Ishikawa (cell line): Measurements from ENCODE around the gene UAP1L1.

Experiments used
- CEBPB ChIP-seq: IDR thresholded peaks from 2 replicates; pipeline ENCODE4 v1.6.1; 2012
- CREB1 ChIP-seq: IDR thresholded peaks from 2 replicates; pipeline ENCODE4 v1.6.1; 2012; ENCODE audit warnings: low read depth
- EGR1 ChIP-seq: IDR thresholded peaks from 2 replicates; pipeline ENCODE4 v1.6.1; 2012
- EP300 ChIP-seq: IDR thresholded peaks from 2 replicates; pipeline ENCODE4 v1.6.1; 2012; ENCODE audit warnings: borderline replicate concordance
- FOXM1 ChIP-seq: IDR thresholded peaks from 2 replicates; pipeline ENCODE4 v1.6.1; 2012; ENCODE audit warnings: low read depth, borderline replicate concordance
- MAX ChIP-seq: IDR thresholded peaks from 2 replicates; pipeline ENCODE4 v1.6.1; 2012
- NFIC ChIP-seq: IDR thresholded peaks from 2 replicates; pipeline ENCODE4 v1.6.1; 2012
- RAD21 ChIP-seq: IDR thresholded peaks from 2 replicates; pipeline ENCODE4 v1.6.1; 2012; ENCODE audit warnings: low read depth
- REST ChIP-seq: IDR thresholded peaks from 2 replicates; pipeline ENCODE4 v1.6.1; 2012; ENCODE audit warnings: low read depth, mild to moderate bottlenecking
- TAF1 ChIP-seq: IDR thresholded peaks from 2 replicates; pipeline ENCODE4 v1.6.1; 2012; ENCODE audit warnings: low read depth, mild to moderate bottlenecking
- TCF12 ChIP-seq: IDR thresholded peaks from 2 replicates; pipeline ENCODE4 v1.6.1; 2012; ENCODE audit warnings: low read depth
- TEAD4 ChIP-seq: IDR thresholded peaks from 2 replicates; pipeline ENCODE4 v1.6.1; 2012
- USF1 ChIP-seq: IDR thresholded peaks from 2 replicates; pipeline ENCODE4 v1.6.1; 2012
- YY1 ChIP-seq: IDR thresholded peaks from 2 replicates; pipeline ENCODE4 v1.6.1; 2012; ENCODE audit warnings: low read depth
- ZBTB7A ChIP-seq: IDR thresholded peaks from 2 replicates; pipeline ENCODE4 v1.6.1; 2012; ENCODE audit warnings: low read depth

The UAP1L1 gene

GRCh38 chr9:137062384-137062783 lies 14.9 kb upstream of the UAP1L1 start:
- TF ChIP-seq CREB1, result no peak
- no peak for TF ChIP-seq USF1

GRCh38 chr9:137063311-137064026 lies 13.8 kb upstream of the UAP1L1 start:
- no peak for TF ChIP-seq RAD21
- no peak for TF ChIP-seq TCF12
- TF ChIP-seq USF1, result no peak
- no peak for TF ChIP-seq MAX
- no peak for TF ChIP-seq FOXM1
- no peak for TF ChIP-seq CEBPB
- TF ChIP-seq REST, result no peak
- no peak for TF ChIP-seq CREB1
- TF ChIP-seq TAF1, result no peak
- TF ChIP-seq EP300, result no peak
- TF ChIP-seq NFIC, result no peak

- TF ChIP-seq EP300 (no peak), RAD21 (peak; percentile 73), USF1 (no peak), YY1 (no peak), ZBTB7A (no peak), TAF1 (no peak), TEAD4 (no peak), TCF12 (no peak), EGR1 (no peak), REST (peak; percentile 43; the same call in 1 of the 2 replicates), FOXM1 (no peak), CEBPB (no peak), NFIC (no peak), MAX (peak; percentile 69), CREB1 (no peak)
Observed at GRCh38 chr9:137064027-137064879, 13.1 kb upstream of the UAP1L1 start.

- TF ChIP-seq ZBTB7A (no peak), RAD21 (no peak), TAF1 (no peak), FOXM1 (no peak), EP300 (no peak), TCF12 (no peak), TEAD4 (no peak), CREB1 (no peak), EGR1 (no peak), USF1 (no peak), MAX (no peak), REST (no peak), NFIC (no peak), CEBPB (no peak), YY1 (no peak)
Observed at GRCh38 chr9:137064880-137065164, 12.5 kb upstream of the UAP1L1 start.
